Activated CD4-positive, alpha-beta memory T cell treated with anti-CD3 and anti-CD28 coated beads, Interleukin-2, amount 10 ng/mL, durations not matched to agents 7 days and 5 days (primary cell): Measurements from ENCODE around the gene RGS3. TPM values are rescaled to one million over a fixed set of nuclear protein-coding genes. Genes with fewer than 3 reads are reported as not detected.

Experiments used
- CTCF ChIA-PET: fragments of 350-600 bp; sonication (Branson Sonifier 250); formaldehyde crosslinking; loops from one replicate; lab custom pipeline; 2021; ENCODE audit warnings: antibody characterized with exemption, inconsistent platforms; lab: Charles Lee
- POLR2A ChIA-PET: fragments of 350-600 bp; sonication (Branson Sonifier 250); formaldehyde crosslinking; loops from one replicate; lab custom pipeline; 2021; ENCODE audit warnings: antibody characterized with exemption; lab: Charles Lee
- DNase-seq: peaks from one replicate; pipeline ENCODE4 v3.0.0-alpha.2; 2020
- H3K27ac Mint-ChIP-seq: one replicate; pipeline ENCODE4 v1.8.0; 2021; ENCODE audit warnings: mild to moderate bottlenecking, mixed read lengths
- H3K27me3 Mint-ChIP-seq: one replicate; pipeline ENCODE4 v1.8.0; 2021; ENCODE audit warnings: mixed read lengths
- H3K36me3 Mint-ChIP-seq: one replicate; pipeline ENCODE4 v1.8.0; 2021; ENCODE audit warnings: low read depth, mixed read lengths
- H3K4me1 Mint-ChIP-seq: one replicate; pipeline ENCODE4 v1.8.0; 2021; ENCODE audit warnings: mixed read lengths
- H3K4me3 Mint-ChIP-seq: one replicate; pipeline ENCODE4 v1.8.0; 2021; ENCODE audit warnings: mild to moderate bottlenecking, mixed read lengths
- H3K9me3 Mint-ChIP-seq: one replicate; pipeline ENCODE4 v1.8.0; 2021; ENCODE audit warnings: mixed read lengths
- total RNA-seq, 2 experiments: library from RNA; stranded (reverse); gene quantifications; one replicate each; pipeline ENCODE4 v1.2.3, GENCODE V29; 2021

Gene RGS3
- total RNA-seq, 2 experiments from 2014 or later: 22.7 to 24.0 TPM

DNA sequence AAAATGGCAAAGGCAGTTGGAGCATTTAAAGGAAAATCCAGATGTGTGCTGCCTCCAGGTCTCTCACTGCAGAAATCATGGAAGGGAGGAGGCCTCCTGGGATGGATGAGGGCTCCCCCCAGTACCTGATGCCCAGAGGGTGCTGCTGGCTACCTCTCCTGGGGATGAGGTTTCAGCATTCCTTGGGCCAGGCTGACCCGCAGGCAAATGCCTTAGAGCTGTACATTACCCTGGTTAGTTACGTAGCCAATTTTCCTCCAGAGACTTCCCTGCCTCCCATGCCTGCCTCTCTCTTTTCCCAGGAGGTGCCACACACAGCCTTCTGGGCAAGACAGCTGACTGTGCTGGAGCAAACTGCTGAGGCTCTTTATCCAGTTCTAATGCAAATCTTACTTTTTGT, 65.3 kb downstream of the RGS3 start:
- Mint-ChIP-seq H3K4me1 (peaks cover 14% of the 10 kb centered on the region), H3K27ac (no peak overlapping the region), H3K4me3 (no peak overlapping the region), H3K36me3 (peaks cover 10% of the 10 kb centered on the region), H3K27me3 (no peaks in the 10 kb centered on the region), H3K9me3 (no peaks in the 10 kb centered on the region)
- ChIA-PET CTCF (no interaction called here), POLR2A (interaction anchor here (1.1 kb wide), 1 partner anchor 50 kb away, joined by 3 read pairs; no protein-coding TSS in a partner anchor)
- no peak for DNase-seq

DNA sequence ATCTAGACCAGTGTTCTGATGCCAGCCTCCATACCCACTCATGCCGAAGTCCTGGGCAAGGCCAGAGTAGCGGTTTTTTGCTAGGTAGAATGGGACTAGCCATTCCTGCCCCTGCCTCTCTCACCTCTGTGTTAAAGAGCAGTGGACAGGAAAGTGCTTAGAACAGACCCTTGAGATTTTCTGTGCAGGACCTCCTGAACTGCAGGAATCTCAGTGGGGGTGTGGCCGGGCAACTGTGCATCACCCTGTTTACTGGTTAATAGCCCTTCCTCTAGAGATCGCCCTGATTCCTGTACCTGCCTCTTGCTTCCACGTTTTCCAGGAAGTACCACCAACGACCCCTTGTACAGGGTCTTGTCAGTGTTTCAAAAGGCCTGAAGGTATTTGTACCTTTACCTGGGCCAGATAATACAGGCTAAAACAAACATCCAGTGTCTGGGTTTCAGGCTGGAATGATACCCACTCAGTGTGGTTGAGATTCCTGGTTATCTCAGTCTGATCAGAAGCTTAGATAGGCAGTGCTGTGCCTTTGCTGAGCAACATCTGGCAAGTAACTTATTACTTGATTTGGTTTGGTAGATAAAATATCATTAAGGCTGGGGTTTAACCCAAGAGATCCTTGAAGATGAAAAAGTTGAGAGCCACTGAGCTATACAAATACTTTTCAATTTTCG, 65.9 kb downstream of the RGS3 start:
- H3K27me3 Mint-ChIP-seq: no peaks in the 10 kb centered on the region
- POLR2A ChIA-PET: interaction anchor here (1.1 kb wide), 1 partner anchor 50 kb away, joined by 3 read pairs; no protein-coding TSS in a partner anchor
- H3K4me3 Mint-ChIP-seq: no peak overlapping the region
- DNase-seq: no peak
- H3K9me3 Mint-ChIP-seq: no peaks in the 10 kb centered on the region
- H3K4me1 Mint-ChIP-seq: peaks cover 8% of the 10 kb centered on the region
- CTCF ChIA-PET: interaction anchor here (1.4 kb wide), 1 partner anchor 12 kb away, joined by 4 read pairs; no protein-coding TSS in a partner anchor
- peaks cover 8% of the 10 kb centered on the region for H3K36me3 Mint-ChIP-seq
- no peak overlapping the region for H3K27ac Mint-ChIP-seq

- no peak for DNase-seq
- POLR2A ChIA-PET: interaction anchor here (1.1 to 1.2 kb wide), 2 partner anchors 13 to 49 kb away, joined by 3 read pairs; no protein-coding TSS in a partner anchor
- no peaks in the 10 kb centered on the region for H3K27me3 Mint-ChIP-seq
- H3K9me3 Mint-ChIP-seq: no peaks in the 10 kb centered on the region
- no peak overlapping the region for H3K27ac Mint-ChIP-seq
- peaks cover 2% of the 10 kb centered on the region for H3K4me1 Mint-ChIP-seq
- H3K36me3 Mint-ChIP-seq: peaks cover 8% of the 10 kb centered on the region
- no peak overlapping the region for H3K4me3 Mint-ChIP-seq
- CTCF ChIA-PET: interaction anchor here (1.4 kb wide), 1 partner anchor 13 kb away, joined by 4 read pairs; no protein-coding TSS in a partner anchor
These were observed 66.6 kb downstream of the RGS3 start for GRCh38 chr9:113530022-113530635.

DNA sequence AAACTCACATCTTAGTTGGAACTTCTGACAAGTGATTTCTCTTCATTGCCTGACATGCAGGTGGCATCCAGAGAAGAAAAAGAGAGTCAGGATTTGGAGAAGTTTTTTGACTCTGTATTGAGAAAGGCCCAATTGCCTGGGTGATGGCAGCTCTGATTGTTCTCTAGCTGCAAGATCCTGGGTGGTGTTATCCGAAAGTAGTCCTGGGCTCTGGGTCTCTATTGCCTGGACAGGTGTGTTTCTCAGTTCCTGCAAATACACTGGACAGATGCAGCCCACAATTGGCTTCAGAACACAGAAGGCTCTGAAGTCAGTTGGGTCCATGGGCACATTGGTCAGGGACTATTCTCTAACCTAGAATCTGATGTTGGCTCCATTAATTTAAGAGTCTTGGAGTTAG, 67.4 kb downstream of the RGS3 start:
- no peak overlapping the region for H3K27ac Mint-ChIP-seq
- ChIA-PET CTCF (interaction anchor here (1.2 kb wide), 1 partner anchor 129 kb away, joined by 3 read pairs; no protein-coding TSS in a partner anchor), POLR2A (interaction anchor here (1.2 to 2.0 kb wide), 2 partner anchors 14 to 19 kb away, joined by 3 to 4 read pairs; no protein-coding TSS in a partner anchor)
- no peaks in the 10 kb centered on the region for H3K9me3 Mint-ChIP-seq
- DNase-seq: no peak
- no peak overlapping the region for H3K4me3 Mint-ChIP-seq
- H3K36me3 Mint-ChIP-seq: peaks cover 5% of the 10 kb centered on the region
- H3K27me3 Mint-ChIP-seq: no peaks in the 10 kb centered on the region
- H3K4me1 Mint-ChIP-seq: no peaks in the 10 kb centered on the region

DNA sequence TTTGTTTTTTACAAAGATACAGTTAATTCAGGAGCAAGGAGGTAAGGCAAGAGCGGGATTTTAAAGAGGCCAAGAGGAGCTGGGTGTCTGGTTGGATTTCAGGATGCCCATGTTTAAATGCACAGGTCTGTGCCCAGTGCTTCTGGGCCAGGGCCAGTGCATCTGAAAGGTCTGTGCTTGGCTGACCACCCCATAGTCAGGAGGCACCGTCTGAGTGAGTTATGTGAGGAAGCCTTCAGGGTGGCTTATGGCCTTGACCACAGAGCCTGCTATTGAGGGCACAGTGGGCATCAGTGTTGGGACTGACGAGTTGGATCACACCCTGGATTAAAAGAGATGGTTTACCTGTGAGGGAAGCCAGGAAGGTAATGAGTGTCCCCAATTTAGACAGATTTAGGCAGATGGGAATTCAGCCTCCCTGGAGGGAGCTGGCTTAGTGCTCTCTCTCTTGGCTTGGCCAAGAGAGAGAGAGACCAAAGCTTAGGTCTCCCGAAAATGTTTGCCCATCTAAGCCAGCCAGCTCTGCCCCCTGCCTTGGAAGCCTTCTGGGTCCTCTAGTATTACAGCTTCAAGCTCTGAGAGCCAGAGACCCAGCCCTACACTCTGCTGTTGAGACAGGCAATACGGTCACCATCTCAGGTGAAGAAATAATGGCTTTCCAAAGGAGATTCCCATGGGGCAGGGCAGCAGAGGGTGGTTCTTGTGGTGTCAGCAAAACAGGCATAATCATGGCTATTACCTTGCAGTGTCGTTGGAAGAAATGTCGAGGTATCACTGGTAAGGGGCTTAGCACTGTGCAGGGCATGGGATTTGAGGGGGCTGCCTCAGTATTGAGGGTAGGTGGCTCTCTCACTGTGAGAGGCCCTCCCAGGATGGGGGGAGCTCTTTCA, 68.6 kb downstream of the RGS3 start:
- ChIA-PET POLR2A (interaction anchor here (2.0 kb wide), 1 partner anchor 20 kb away, joined by 4 read pairs; no protein-coding TSS in a partner anchor), CTCF (interaction anchor here (1.2 to 1.6 kb wide), 3 partner anchors 9 to 130 kb away, joined by 3 to 5 read pairs (median 3); no protein-coding TSS in a partner anchor)
- Mint-ChIP-seq H3K27me3 (no peaks in the 10 kb centered on the region), H3K9me3 (no peaks in the 10 kb centered on the region), H3K27ac (no peak overlapping the region), H3K4me1 (no peaks in the 10 kb centered on the region), H3K36me3 (peaks cover 7% of the 10 kb centered on the region), H3K4me3 (no peak overlapping the region)
- DNase-seq: no peak

DNA sequence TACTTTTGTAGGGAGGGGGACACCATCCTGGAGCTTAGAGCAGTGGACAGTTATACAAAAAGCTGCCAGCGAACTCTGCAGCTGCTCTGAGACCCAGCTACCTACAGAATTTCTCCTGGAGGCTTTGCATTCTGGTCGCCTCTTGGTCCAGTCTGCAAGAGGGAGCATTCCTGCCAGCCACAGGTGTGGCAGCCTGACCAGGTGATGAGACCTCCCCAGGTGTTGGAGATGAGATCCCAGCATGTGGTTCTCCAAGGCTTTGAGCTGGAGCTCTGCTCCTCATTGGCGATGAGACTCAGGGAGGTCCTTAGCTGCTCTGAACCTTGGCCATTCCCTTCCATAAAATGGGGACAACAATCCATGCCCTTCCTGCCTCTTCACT, 69.3 kb downstream of the RGS3 start:
- Mint-ChIP-seq H3K9me3 (no peaks in the 10 kb centered on the region), H3K27me3 (no peaks in the 10 kb centered on the region), H3K27ac (no peak overlapping the region), H3K4me1 (no peaks in the 10 kb centered on the region), H3K36me3 (peaks cover 9% of the 10 kb centered on the region), H3K4me3 (no peak overlapping the region)
- ChIA-PET POLR2A (interaction anchor here (2.0 kb wide), 1 partner anchor 21 kb away, joined by 4 read pairs; no protein-coding TSS in a partner anchor), CTCF (interaction anchor here (1.6 kb wide), 2 partner anchors 10 to 59 kb away, joined by 3 to 5 read pairs; no protein-coding TSS in a partner anchor)
- no peak for DNase-seq

- POLR2A ChIA-PET: interaction anchor here (1.1 kb wide), 1 partner anchor 45 kb away, joined by 4 read pairs; no protein-coding TSS in a partner anchor
- DNase-seq: no peak
- H3K4me3 Mint-ChIP-seq: no peak overlapping the region
- no peak overlapping the region for H3K27ac Mint-ChIP-seq
- CTCF ChIA-PET: interaction anchor here (1.6 kb wide), 1 partner anchor 11 kb away, joined by 3 read pairs; no protein-coding TSS in a partner anchor
- H3K27me3 Mint-ChIP-seq: no peaks in the 10 kb centered on the region
- peaks cover 9% of the 10 kb centered on the region for H3K36me3 Mint-ChIP-seq
- H3K4me1 Mint-ChIP-seq: no peaks in the 10 kb centered on the region
- no peaks in the 10 kb centered on the region for H3K9me3 Mint-ChIP-seq
These were observed 70.1 kb downstream of the RGS3 start for GRCh38 chr9:113533335-113534225.

- POLR2A ChIA-PET: no interaction called here
- no peaks in the 10 kb centered on the region for H3K9me3 Mint-ChIP-seq
- CTCF ChIA-PET: interaction anchor here (1.0 kb wide), 1 partner anchor 119 kb away, joined by 3 read pairs; no protein-coding TSS in a partner anchor
- no peaks in the 10 kb centered on the region for H3K27me3 Mint-ChIP-seq
- no peaks in the 10 kb centered on the region for H3K4me1 Mint-ChIP-seq
- H3K36me3 Mint-ChIP-seq: peaks cover 9% of the 10 kb centered on the region
- no peak overlapping the region for H3K27ac Mint-ChIP-seq
- no peak overlapping the region for H3K4me3 Mint-ChIP-seq
- DNase-seq: no peak
These were observed 72.2 kb downstream of the RGS3 start for GRCh38 chr9:113535756-113536155.

DNA sequence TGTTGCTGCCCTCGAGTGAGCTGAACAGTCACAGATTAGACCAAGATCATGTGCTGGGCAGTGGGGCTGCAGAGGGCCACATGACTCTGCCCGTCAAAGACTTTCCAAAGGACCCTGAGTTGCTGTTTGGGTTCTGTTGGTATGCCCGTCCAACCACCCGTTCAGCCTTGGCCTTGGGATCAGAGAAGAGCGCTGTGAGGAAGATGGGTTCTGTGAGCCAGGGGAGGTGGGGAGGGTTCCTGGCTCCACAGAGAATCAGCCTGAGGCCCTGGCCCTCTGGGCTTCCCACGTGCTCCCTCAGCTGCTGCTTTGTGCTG, 72.6 kb downstream of the RGS3 start:
- Mint-ChIP-seq H3K9me3 (no peaks in the 10 kb centered on the region), H3K4me1 (no peaks in the 10 kb centered on the region), H3K27me3 (no peaks in the 10 kb centered on the region), H3K27ac (no peak overlapping the region), H3K36me3 (peaks cover 9% of the 10 kb centered on the region), H3K4me3 (no peak overlapping the region)
- CTCF ChIA-PET: interaction anchor here (1.0 kb wide), 1 partner anchor 119 kb away, joined by 3 read pairs; no protein-coding TSS in a partner anchor
- POLR2A ChIA-PET: no interaction called here
- DNase-seq: no peak

DNA sequence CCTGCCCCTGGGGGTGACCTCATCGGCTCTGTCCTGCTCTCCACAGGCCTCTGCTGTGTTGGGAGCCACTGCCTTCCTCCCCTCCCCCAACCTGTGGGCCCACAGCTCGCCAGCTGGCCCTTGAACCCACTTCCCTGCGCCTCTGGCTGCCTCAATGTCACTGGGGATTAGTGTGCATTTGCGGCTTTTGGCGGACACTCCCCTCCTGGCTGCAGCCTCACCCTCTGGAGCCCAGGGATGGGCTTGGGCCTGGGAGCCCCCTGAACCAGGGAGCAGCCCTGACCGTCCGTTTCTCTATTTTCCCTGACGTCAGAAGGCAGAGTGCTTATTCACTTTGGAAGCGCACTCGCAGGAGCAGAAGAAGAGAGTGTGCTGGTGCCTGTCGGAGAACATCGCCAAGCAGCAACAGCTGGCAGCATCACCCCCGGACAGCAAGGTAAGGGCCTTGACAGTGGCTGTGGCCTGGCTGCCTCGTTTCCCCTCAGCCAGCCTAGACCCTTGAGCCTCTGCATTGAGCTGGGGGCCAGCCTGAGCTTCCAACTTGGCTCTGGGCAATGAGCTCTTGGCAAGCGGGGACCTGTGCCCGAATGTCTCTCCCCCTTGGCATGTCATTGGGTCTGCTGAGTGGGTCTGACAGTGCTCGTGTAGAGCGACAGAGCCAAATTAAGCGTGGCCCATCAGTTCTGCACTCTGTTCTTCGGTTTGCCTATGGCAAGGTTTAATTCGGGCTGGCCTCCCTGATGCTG, 73.1 kb downstream of the RGS3 start:
- Mint-ChIP-seq H3K27me3 (no peaks in the 10 kb centered on the region), H3K4me3 (no peak overlapping the region), H3K27ac (no peak overlapping the region), H3K36me3 (peaks cover 7% of the 10 kb centered on the region), H3K9me3 (no peaks in the 10 kb centered on the region), H3K4me1 (no peaks in the 10 kb centered on the region)
- DNase-seq: no peak
- ChIA-PET POLR2A (interaction anchor here (1.0 to 1.9 kb wide), 2 partner anchors 12 to 24 kb away, joined by 3 to 7 read pairs; no protein-coding TSS in a partner anchor), CTCF (no interaction called here)

- CTCF ChIA-PET: no interaction called here
- no peaks in the 10 kb centered on the region for H3K9me3 Mint-ChIP-seq
- H3K4me3 Mint-ChIP-seq: no peak overlapping the region
- DNase-seq: no peak
- H3K36me3 Mint-ChIP-seq: peaks cover 4% of the 10 kb centered on the region
- POLR2A ChIA-PET: interaction anchor here (1.0 to 1.9 kb wide), 3 partner anchors 13 to 25 kb away, joined by 3 to 7 read pairs (median 3); no protein-coding TSS in a partner anchor
- H3K4me1 Mint-ChIP-seq: no peaks in the 10 kb centered on the region
- no peak overlapping the region for H3K27ac Mint-ChIP-seq
- no peaks in the 10 kb centered on the region for H3K27me3 Mint-ChIP-seq
These were observed 73.8 kb downstream of the RGS3 start for GRCh38 chr9:113537229-113537810.
